Prostate gland (tissue), 2 donors: Measurements from ENCODE around the gene PACS1. TPM values are rescaled to one million over a fixed set of nuclear protein-coding genes. Genes with fewer than 3 reads are reported as not detected.
"Not testable (repeated sequence)": the region's sequence is repeated elsewhere in the genome, so short reads cannot be mapped to it uniquely, and the experiment has no call there.

Experiments
- DNase-seq: peaks from one replicate; pipeline ENCODE4 v3.0.0-alpha.2; 2019; ENCODE audit warnings: low spot score
- H3K27ac ChIP-seq, 2 donors: fragments of 200-600 bp; sonication (generic); 2 replicates each; pipeline ENCODE4 v1.5.1; 2017 to 2019
- H3K27me3 ChIP-seq: fragments of 200-600 bp; sonication (generic); replicated peaks from 2 replicates; pipeline ENCODE4 v1.5.1; 2019; ENCODE audit not compliant: insufficient read depth
- H3K36me3 ChIP-seq, 2 donors: fragments of 200-600 bp; sonication (generic); 1 replicate in 1 of 2; 2 replicates in 1 of 2; pipeline versions ENCODE4 v1.5.1 to v1.8.1; 2017 to 2019
- H3K4me1 ChIP-seq: fragments of 200-600 bp; sonication (generic); replicated peaks from 2 replicates; pipeline ENCODE4 v1.5.1; 2019
- H3K4me3 ChIP-seq, 2 donors: fragments of 200-600 bp; sonication (generic); 2 replicates each; pipeline ENCODE4 v1.5.1; 2017 to 2019
- H3K9me3 ChIP-seq: fragments of 200-600 bp; sonication (generic); 2 replicates; pipeline ENCODE4 v1.5.1; 2017
- CTCF ChIP-seq, 4 experiments: fragments of 200-600 bp in 2 of 4; fragments of 450-650 bp in 2 of 4; sonication (generic) in 2 of 4; IDR thresholded peaks; 1 replicate in 3 of 4; 2 replicates in 1 of 4; pipeline ENCODE4 v1.5.1; 2016 to 2019; ENCODE audit warnings: antibody characterized with exemption in 4 of 4, mild to moderate bottlenecking in 2 of 4, moderate library complexity in 2 of 4
- POLR2A ChIP-seq: fragments of 450-650 bp; IDR thresholded peaks from one replicate; pipeline ENCODE4 v1.6.1; 2016; ENCODE audit warnings: antibody characterized with exemption, mild to moderate bottlenecking
- POLR2AphosphoS5 ChIP-seq: sonication (generic); formaldehyde crosslinking; IDR thresholded peaks from one replicate; pipeline ENCODE4 v1.6.1; 2017; ENCODE audit warnings: antibody characterized with exemption
- WGBS: methylation state at CpG from one replicate; pipeline ENCODE4 v1.1.5; 2018; 5-methylcytosine and 5-hydroxymethylcytosine counted together
- intact Hi-C: fragments of 100-400 bp; cut with DNase I; formaldehyde crosslinking; loops from one replicate; pipeline ENCODE4 v1.14.2; 2022
- total RNA-seq, 2 donors: library from RNA; depleted of rRNA; stranded (reverse); fragments of >200 nt; gene quantifications; one replicate each; pipeline ENCODE4 v1.1.0, GENCODE V29; 2016

Gene PACS1
- total RNA-seq, 2 donors from 2014 or later: 51.9 to 107 TPM

- 82% methylated on average over 9 of the region's 9 CpGs for WGBS
These were observed 42.0 kb downstream of the PACS1 start for GRCh38 chr11:66112041-66112491.

GRCh38 chr11:66112601-66113499, 42.8 kb downstream of the PACS1 start:
- Histone ChIP-seq H3K9me3 (no peaks in the 10 kb centered on the region), H3K36me3 (no peaks in the 10 kb centered on the region), H3K27me3 (no peaks in the 10 kb centered on the region), H3K27ac (peak overlapping the region in 1 of 2 donors; percentile 14), H3K4me1 (peaks cover 7% of the 10 kb centered on the region), H3K4me3 (no peak overlapping the region)
- 21% methylated on average over 3 of the region's 3 CpGs for WGBS
- TF ChIP-seq CTCF (IDR thresholded peaks at IDR 0.05) (no peak), POLR2AphosphoS5 (peak; percentile 66)
- intact Hi-C loops: no loop called here
- DNase-seq: no peak

More at GRCh38 chr11:66112041-66112491, 42.0 kb downstream of the PACS1 start:
- H3K9me3 ChIP-seq: no peaks in the 10 kb centered on the region
- H3K36me3 ChIP-seq: no peaks in the 10 kb centered on the region
- no peak overlapping the region for H3K27ac ChIP-seq
- DNase-seq: no peak
- no peaks in the 10 kb centered on the region for H3K27me3 ChIP-seq
- H3K4me1 ChIP-seq: peaks cover 7% of the 10 kb centered on the region
- no peak for TF ChIP-seq POLR2A
- no peak for TF ChIP-seq CTCF (IDR thresholded peaks at IDR 0.05)
- no peak for TF ChIP-seq POLR2AphosphoS5
- intact Hi-C loops: no loop called here
- H3K4me3 ChIP-seq: no peak overlapping the region

GRCh38 chr11:66114957-66115356, 44.9 kb downstream of the PACS1 start:
- not testable (repeated sequence) for H3K27ac ChIP-seq, H3K4me1 ChIP-seq
- 94% methylated on average over 3 of the region's 3 CpGs for WGBS

GRCh38 chr11:66115638-66116301, 45.7 kb downstream of the PACS1 start:
- intact Hi-C loops: no loop called here
- H3K27ac ChIP-seq: no peak overlapping the region
- DNase-seq: no peak
- no peak overlapping the region for H3K4me3 ChIP-seq
- 70% methylated on average over 8 of the region's 8 CpGs for WGBS
- H3K36me3 ChIP-seq: no peaks in the 10 kb centered on the region
- no peaks in the 10 kb centered on the region for H3K9me3 ChIP-seq
- TF ChIP-seq CTCF (IDR thresholded peaks at IDR 0.05): no peak
- no peak for TF ChIP-seq POLR2AphosphoS5
- TF ChIP-seq POLR2A: no peak
- H3K27me3 ChIP-seq: no peaks in the 10 kb centered on the region
- peaks cover 7% of the 10 kb centered on the region for H3K4me1 ChIP-seq

More at GRCh38 chr11:66114957-66115356, 44.9 kb downstream of the PACS1 start:
- intact Hi-C loops, DNase-seq, H3K4me3 ChIP-seq, H3K36me3 ChIP-seq, H3K27me3 ChIP-seq, H3K9me3 ChIP-seq: not testable (repeated sequence)

GRCh38 chr11:66116576-66117361, 46.7 kb downstream of the PACS1 start:
- WGBS: 77% methylated on average over 7 of the region's 7 CpGs
- peaks cover 5% of the 10 kb centered on the region for H3K4me1 ChIP-seq
- intact Hi-C loops: no loop called here
- DNase-seq: no peak
- H3K9me3 ChIP-seq: no peaks in the 10 kb centered on the region
- no peak overlapping the region for H3K27ac ChIP-seq
- H3K36me3 ChIP-seq: no peaks in the 10 kb centered on the region
- TF ChIP-seq CTCF (IDR thresholded peaks at IDR 0.05) (no peak), POLR2AphosphoS5 (no peak), POLR2A (no peak)
- no peaks in the 10 kb centered on the region for H3K27me3 ChIP-seq
- no peak overlapping the region for H3K4me3 ChIP-seq
